H1 (cell line): ENCODE measurements around the gene GRM8. TPM values are rescaled to one million over a fixed set of nuclear protein-coding genes. Genes with fewer than 3 reads are reported as not detected.
A peak's percentile ranks its signal among the peaks of the same experiment; 100 is the strongest.

Experiments used
- CTCF ChIA-PET: fragments of 300-600 bp; sonication (Branson Sonifier 250); formaldehyde crosslinking; loops from one replicate; lab custom pipeline; 2021; ENCODE audit not compliant: partially characterized antibody; lab: Charles Lee
- POLR2A ChIA-PET: fragments of 300-600 bp; sonication (Branson Sonifier 250); formaldehyde crosslinking; loops from one replicate; lab custom pipeline; 2021; ENCODE audit warnings: inconsistent platforms; ENCODE audit not compliant: partially characterized antibody; lab: Charles Lee
- DNase-seq, 2 experiments: peaks; one replicate each; pipeline versions ENCODE4 v3.0.0 to v3.0.0-alpha.2; 2010 to 2022; ENCODE audit warnings: low spot score in 2 of 2, low read depth in 1 of 2, mixed read lengths in 1 of 2
- FAIRE-seq: peaks from 2 replicates; lab custom pipeline; 2011; peaks lifted over from hg19 to GRCh38; lab: Jason Lieb, UNC
- H2AFZ ChIP-seq: 2 replicates; pipeline ENCODE4 v1.8.1; 2012; ENCODE audit warnings: low read length, inconsistent platforms
- H2AK5ac ChIP-seq: 2 replicates; pipeline ENCODE4 v1.6.1; 2013; ENCODE audit warnings: low read depth, low read length
- H2BK120ac ChIP-seq: replicated peaks from 2 replicates; pipeline ENCODE3; 2013; ENCODE audit warnings: low read depth, low read length, inconsistent platforms
- H2BK12ac ChIP-seq: 2 replicates; pipeline ENCODE4 v1.6.1; 2013; ENCODE audit warnings: low read depth, low read length
- H2BK15ac ChIP-seq: 2 replicates; pipeline ENCODE4 v1.6.1; 2013; ENCODE audit warnings: low read length
- H2BK20ac ChIP-seq: 2 replicates; pipeline ENCODE4 v1.6.1; 2013; ENCODE audit warnings: low read length
- H2BK5ac ChIP-seq: 2 replicates; pipeline ENCODE4 v1.6.1; 2013; ENCODE audit warnings: low read depth, low read length
- H3K14ac ChIP-seq: 2 replicates; pipeline ENCODE4 v1.6.1; 2013; ENCODE audit warnings: inconsistent platforms; ENCODE audit not compliant: insufficient read length
- H3K18ac ChIP-seq: 2 replicates; pipeline ENCODE4 v1.6.1; 2013; ENCODE audit warnings: low read length; ENCODE audit errors: extremely low read depth
- H3K23ac ChIP-seq: 2 replicates; pipeline ENCODE4 v1.6.1; 2013; ENCODE audit warnings: inconsistent platforms; ENCODE audit not compliant: insufficient read length
- H3K23me2 ChIP-seq: 2 replicates; pipeline ENCODE4 v1.6.1; 2013; ENCODE audit warnings: low read depth, low read length
- H3K27ac ChIP-seq: 2 replicates; pipeline ENCODE4 v1.6.1; 2011; ENCODE audit warnings: low read depth, low read length, inconsistent platforms
- H3K27me3 ChIP-seq, 4 experiments: replicated peaks in 1 of 4; 1 replicate in 1 of 4; 2 replicates in 3 of 4; pipeline versions ENCODE4 v1.6.1 to v1.8.1; 2011 to 2013; ENCODE audit warnings: low read length in 3 of 4, mild to moderate bottlenecking in 3 of 4, inconsistent platforms in 2 of 4, mixed read lengths in 2 of 4, moderate library complexity in 1 of 4; ENCODE audit not compliant: control insufficient read depth in 3 of 4, insufficient read depth in 3 of 4; ENCODE audit errors: extremely low read depth in 1 of 4
- H3K36me3 ChIP-seq, 4 experiments: 2 replicates each; pipeline versions ENCODE4 v1.6.1 to v1.8.1; 2011 to 2013; ENCODE audit warnings: mild to moderate bottlenecking in 4 of 4, low read length in 3 of 4, moderate library complexity in 2 of 4, control low read depth in 1 of 4, inconsistent platforms in 1 of 4; ENCODE audit not compliant: insufficient read depth in 4 of 4, control insufficient read depth in 2 of 4
- H3K4ac ChIP-seq: replicated peaks from 2 replicates; pipeline ENCODE3; 2013; ENCODE audit warnings: low read length, low read depth, mixed read lengths, inconsistent platforms; ENCODE audit not compliant: insufficient read length
- H3K4me1 ChIP-seq, 4 experiments: replicated peaks in 1 of 4; 1 replicate in 1 of 4; 2 replicates in 3 of 4; pipeline versions ENCODE4 v1.6.1 to v1.8.1; 2011 to 2013; ENCODE audit warnings: low read length in 3 of 4, inconsistent platforms in 2 of 4, mixed read lengths in 1 of 4; ENCODE audit not compliant: insufficient read depth in 4 of 4, control insufficient read depth in 3 of 4
- H3K4me2 ChIP-seq, 2 experiments: 2 replicates each; pipeline versions ENCODE4 v1.6.1 to v1.8.1; 2011 to 2013; ENCODE audit warnings: low read depth in 2 of 2, low read length in 2 of 2, control low read depth in 1 of 2, inconsistent platforms in 1 of 2, mild to moderate bottlenecking in 1 of 2; ENCODE audit not compliant: insufficient read depth in 1 of 2
- H3K4me3 ChIP-seq, 4 experiments: fragments of 200-600, 300-600 bp in 1 of 4; sonication (generic), shearing (Covaris generic), sonication (Bioruptor Twin) in 1 of 4; 2 replicates each; pipeline versions ENCODE4 v1.5.1 to v1.8.1; 2011 to 2016; ENCODE audit warnings: low read length in 4 of 4, low read depth in 3 of 4, control low read depth in 2 of 4, inconsistent platforms in 2 of 4, mild to moderate bottlenecking in 2 of 4, mixed read lengths in 1 of 4, moderate library complexity in 1 of 4; ENCODE audit not compliant: insufficient read depth in 2 of 4; ENCODE audit errors: extremely low read depth in 1 of 4
- H3K56ac ChIP-seq: replicated peaks from 2 replicates; pipeline ENCODE3; 2013; ENCODE audit warnings: low read depth, mild to moderate bottlenecking, mixed read lengths, low read length, inconsistent platforms; ENCODE audit not compliant: insufficient read length
- H3K79me1 ChIP-seq: 2 replicates; pipeline ENCODE4 v1.6.1; 2013; ENCODE audit warnings: low read depth, low read length, control low read depth
- H3K79me2 ChIP-seq, 2 experiments: 2 replicates each; pipeline versions ENCODE4 v1.6.1 to v1.8.1; 2012 to 2013; ENCODE audit warnings: low read length in 2 of 2, mild to moderate bottlenecking in 2 of 2, inconsistent platforms in 1 of 2; ENCODE audit not compliant: insufficient read depth in 2 of 2, control insufficient read depth in 1 of 2
- H3K9ac ChIP-seq, 4 experiments: replicated peaks in 1 of 4; 1 replicate in 1 of 4; 2 replicates in 3 of 4; pipeline versions ENCODE4 v1.6.1 to v1.8.1; 2011 to 2013; ENCODE audit warnings: low read depth in 3 of 4, low read length in 3 of 4, control low read depth in 2 of 4, mild to moderate bottlenecking in 2 of 4, moderate library complexity in 2 of 4, inconsistent platforms in 1 of 4; ENCODE audit errors: extremely low read depth in 1 of 4
- H3K9me3 ChIP-seq, 2 experiments: 2 replicates each; pipeline versions ENCODE4 v1.6.1 to v1.8.1; 2012 to 2013; ENCODE audit warnings: mild to moderate bottlenecking in 2 of 2, moderate library complexity in 2 of 2, control low read depth in 1 of 2, inconsistent platforms in 1 of 2, low read depth in 1 of 2, low read length in 1 of 2, mixed read lengths in 1 of 2; ENCODE audit not compliant: insufficient read depth in 2 of 2
- H4K20me1 ChIP-seq, 2 experiments: replicated peaks in 1 of 2; 2 replicates each; pipeline versions ENCODE3 to v1.8.1; 2011 to 2013; ENCODE audit warnings: inconsistent platforms in 2 of 2, low read length in 2 of 2, mild to moderate bottlenecking in 1 of 2; ENCODE audit not compliant: insufficient read depth in 2 of 2, control insufficient read depth in 1 of 2
- H4K5ac ChIP-seq: 2 replicates; pipeline ENCODE4 v1.6.1; 2013; ENCODE audit warnings: low read length, low read depth, mixed read lengths, inconsistent platforms; ENCODE audit not compliant: insufficient read length
- H4K8ac ChIP-seq: 2 replicates; pipeline ENCODE4 v1.8.0; 2013; ENCODE audit warnings: mild to moderate bottlenecking, moderate library complexity, low read length, inconsistent platforms; ENCODE audit not compliant: insufficient read depth; ENCODE audit errors: extremely low read depth
- H4K91ac ChIP-seq: replicated peaks from 2 replicates; pipeline ENCODE3; 2013; ENCODE audit warnings: low read length, mixed read lengths, inconsistent platforms; ENCODE audit not compliant: insufficient read length
- BCL11A ChIP-seq, 2 experiments: IDR thresholded peaks; one replicate each; pipeline ENCODE4 v1.6.1; 2011; ENCODE audit warnings: low read depth in 2 of 2, low read length in 2 of 2, mild to moderate bottlenecking in 2 of 2
- CBX8 ChIP-seq: fragments of 300-800, 300-1000 bp; sonication (generic); IDR thresholded peaks from 2 replicates; pipeline ENCODE4 v1.7.1; 2016; ENCODE audit warnings: low read depth, low read length, borderline replicate concordance
- EP300 ChIP-seq, 2 experiments: IDR thresholded peaks; 1 replicate in 1 of 2; 2 replicates in 1 of 2; pipeline ENCODE4 v1.6.1; 2011 to 2012; ENCODE audit warnings: low read depth in 2 of 2, low read length in 2 of 2, mild to moderate bottlenecking in 2 of 2, borderline replicate concordance in 1 of 2, inconsistent platforms in 1 of 2, moderate library complexity in 1 of 2
- JUN ChIP-seq: IDR thresholded peaks from 2 replicates; pipeline ENCODE4 v1.6.1; 2011; ENCODE audit warnings: low read depth, mild to moderate bottlenecking, improper control_type of control experiment, low read length
- KDM1A ChIP-seq: fragments of 200-600, 300-600 bp; sonication (generic); IDR thresholded peaks from 2 replicates; pipeline ENCODE4 v1.7.1; 2016; ENCODE audit warnings: mild to moderate bottlenecking, low read length, borderline replicate concordance
- KDM4A ChIP-seq: IDR thresholded peaks from one replicate; pipeline ENCODE4 v1.7.1; 2012; ENCODE audit warnings: low read depth, mild to moderate bottlenecking, moderate library complexity, low read length, inconsistent platforms; ENCODE audit not compliant: severe bottlenecking
- KDM5A ChIP-seq: fragments of 200-600 bp; IDR thresholded peaks from 2 replicates; pipeline ENCODE4 v1.7.1; 2012; ENCODE audit warnings: mild to moderate bottlenecking, low read length, inconsistent platforms, mixed read lengths
- NRF1 ChIP-seq: IDR thresholded peaks from 2 replicates; pipeline ENCODE4 v1.6.1; 2011; ENCODE audit warnings: mild to moderate bottlenecking, low read depth, low read length, improper control_type of control experiment
- SIX5 ChIP-seq: IDR thresholded peaks from 2 replicates; pipeline ENCODE4 v1.6.1; 2011; ENCODE audit warnings: mild to moderate bottlenecking, low read depth, low read length
- SP2 ChIP-seq: IDR thresholded peaks from 2 replicates; pipeline ENCODE4 v1.6.1; 2012; ENCODE audit warnings: mild to moderate bottlenecking, low read length, inconsistent platforms
- SP4 ChIP-seq: IDR thresholded peaks from 2 replicates; pipeline ENCODE4 v1.6.1; 2012; ENCODE audit warnings: low read length, inconsistent platforms
- TBP ChIP-seq: IDR thresholded peaks from 2 replicates; pipeline ENCODE4 v1.6.1; 2011; ENCODE audit warnings: low read depth, low read length, improper control_type of control experiment
- YY1 ChIP-seq: IDR thresholded peaks from 2 replicates; pipeline ENCODE4 v1.6.1; 2011; ENCODE audit warnings: low read depth, mild to moderate bottlenecking, low read length
- WGBS, 2 experiments: shearing (Covaris generic) in 1 of 2; methylation state at CpG; one replicate each; pipeline versions ENCODE4 v1.1.6 to v1.1.7; 2013 to 2015; ENCODE audit warnings: low lambda C conversion rate in 2 of 2, mixed read lengths in 2 of 2, inconsistent platforms in 1 of 2, low coverage in 1 of 2, missing lambda C conversion rate in 1 of 2; ENCODE audit not compliant: insufficient replicate concordance in 2 of 2, insufficient coverage in 1 of 2, insufficient read length in 1 of 2; ENCODE audit errors: extremely low coverage in 1 of 2, missing lambda C conversion rate in 1 of 2; 5-methylcytosine and 5-hydroxymethylcytosine counted together
- polyA plus RNA-seq, 7 experiments: library from polyadenylated mRNA; depleted of rRNA in 3 of 7; stranded (reverse) in 5 of 7; unstranded in 2 of 7; fragments of >200 nt in 5 of 7; fragments of 200-250 nt in 2 of 7; gene quantifications; 1 replicate in 5 of 7; 2 replicates in 1 of 7; 4 replicates in 1 of 7; pipeline versions ENCODE4 v1.2.1 to v1.2.3, GENCODE V29; 2011 to 2013; ENCODE audit warnings: missing spikeins in 2 of 7, mixed read lengths in 2 of 7
- total RNA-seq: library from RNA; stranded (reverse); fragmentation: NEBNext Ultra II Directional; extraction: Animal tissue kit (Norgen Biotek cat#: 25700); gene quantifications from 2 replicates; pipeline ENCODE4 v1.2.1, GENCODE V29; 2021
- TF ChIP-seq, protein P1 (sequence below): IDR thresholded peaks from 2 replicates; pipeline ENCODE4 v1.6.1; 2012; ENCODE audit warnings: low read length, inconsistent platforms

GRM8 gene
- total and polyA plus RNA-seq, 2 of the 8 experiments (the other 6 are each of a cell fraction or from before 2014, with no cell fraction given): 2.6 to 2.8 TPM

GRCh38 chr7:127057918-127058317, 194.8 kb downstream of the GRM8 start:
- H3K23ac ChIP-seq: no peak overlapping the region
- no peak overlapping the region for H3K4me3 ChIP-seq
- no peaks in the 10 kb centered on the region for H3K36me3 ChIP-seq
- no peak overlapping the region for H3K14ac ChIP-seq
- H4K8ac ChIP-seq: peak overlapping the region; percentile 71; the same call in 1 of the 2 replicates
- no peaks in the 10 kb centered on the region for H3K23me2 ChIP-seq
- no peak overlapping the region for H2AK5ac ChIP-seq
- H2AFZ ChIP-seq: no peak overlapping the region
- H3K27ac ChIP-seq: no peak overlapping the region
- H4K20me1 ChIP-seq: no peaks in the 10 kb centered on the region
- no peak overlapping the region for H2BK12ac ChIP-seq
- H3K56ac ChIP-seq: no peak overlapping the region
- no peak overlapping the region for H3K9ac ChIP-seq
- H4K5ac ChIP-seq: no peak overlapping the region
- no peak for DNase-seq
- H4K91ac ChIP-seq: no peak overlapping the region
- no peak overlapping the region for H3K18ac ChIP-seq
- POLR2A ChIA-PET: no interaction called here
- H3K4ac ChIP-seq: no peak overlapping the region
- no peak overlapping the region for H2BK120ac ChIP-seq
- no peak overlapping the region for H3K4me2 ChIP-seq
- H3K79me2 ChIP-seq: no peaks in the 10 kb centered on the region
- WGBS, 2 experiments: 92% methylated on average over 9 of the region's 9 CpGs; no CpG with 5 or more reads in 1 of the 2 experiments
- no peak overlapping the region for H2BK15ac ChIP-seq
- H3K4me1 ChIP-seq: no peaks in the 10 kb centered on the region
- H3K27me3 ChIP-seq: no peaks in the 10 kb centered on the region
- no peak overlapping the region for H2BK5ac ChIP-seq
- H2BK20ac ChIP-seq: no peak overlapping the region
- no peaks in the 10 kb centered on the region; a peak in 1 of 4 replicates for H3K9me3 ChIP-seq
- H3K79me1 ChIP-seq: no peaks in the 10 kb centered on the region
- FAIRE-seq: no peak
- CTCF ChIA-PET: no interaction called here
- TF ChIP-seq EP300 (IDR thresholded peaks at IDR 0.05; ENCODE audit: borderline replicate concordance in 1 of 2, low read depth in 2 of 2, low read length in 2 of 2) (no peak), SIX5 (no peak), KDM4A (no peak), NRF1 (no peak), CBX8 (no peak), SP2 (no peak), BCL11A (IDR thresholded peaks at IDR 0.05; ENCODE audit: low read depth in 2 of 2, low read length in 2 of 2) (no peak), JUN (no peak), YY1 (no peak), SP4 (no peak), TBP (no peak), KDM1A (no peak), KDM5A (no peak)
- TF ChIP-seq, protein P1, sequence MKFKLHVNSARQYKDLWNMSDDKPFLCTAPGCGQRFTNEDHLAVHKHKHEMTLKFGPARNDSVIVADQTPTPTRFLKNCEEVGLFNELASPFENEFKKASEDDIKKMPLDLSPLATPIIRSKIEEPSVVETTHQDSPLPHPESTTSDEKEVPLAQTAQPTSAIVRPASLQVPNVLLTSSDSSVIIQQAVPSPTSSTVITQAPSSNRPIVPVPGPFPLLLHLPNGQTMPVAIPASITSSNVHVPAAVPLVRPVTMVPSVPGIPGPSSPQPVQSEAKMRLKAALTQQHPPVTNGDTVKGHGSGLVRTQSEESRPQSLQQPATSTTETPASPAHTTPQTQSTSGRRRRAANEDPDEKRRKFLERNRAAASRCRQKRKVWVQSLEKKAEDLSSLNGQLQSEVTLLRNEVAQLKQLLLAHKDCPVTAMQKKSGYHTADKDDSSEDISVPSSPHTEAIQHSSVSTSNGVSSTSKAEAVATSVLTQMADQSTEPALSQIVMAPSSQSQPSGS: no peak
